ENCODE results near the gene RNASE1.

Gene RNASE1

DNA sequence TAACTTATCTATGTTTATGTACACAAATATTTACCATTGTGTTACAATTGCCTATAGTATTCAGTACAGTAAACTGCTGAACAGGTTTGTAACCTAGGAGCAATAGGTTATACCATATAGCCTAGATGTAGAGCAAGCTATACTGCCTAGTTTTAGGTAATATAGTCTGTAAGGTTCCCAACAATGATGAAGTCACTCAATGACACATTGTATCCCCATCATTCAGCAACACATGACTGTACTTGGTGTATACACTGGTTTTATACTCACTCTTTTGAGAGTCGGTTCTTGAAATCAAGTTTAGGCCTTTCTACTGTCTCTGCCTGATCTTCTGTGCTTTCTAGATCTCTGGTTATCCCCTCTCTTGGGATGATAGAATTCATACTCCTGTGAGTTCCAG is 5.5 kb downstream of the RNASE1 start:
- no peak for DNase-seq (ENCODE audit: low spot score)

DNA sequence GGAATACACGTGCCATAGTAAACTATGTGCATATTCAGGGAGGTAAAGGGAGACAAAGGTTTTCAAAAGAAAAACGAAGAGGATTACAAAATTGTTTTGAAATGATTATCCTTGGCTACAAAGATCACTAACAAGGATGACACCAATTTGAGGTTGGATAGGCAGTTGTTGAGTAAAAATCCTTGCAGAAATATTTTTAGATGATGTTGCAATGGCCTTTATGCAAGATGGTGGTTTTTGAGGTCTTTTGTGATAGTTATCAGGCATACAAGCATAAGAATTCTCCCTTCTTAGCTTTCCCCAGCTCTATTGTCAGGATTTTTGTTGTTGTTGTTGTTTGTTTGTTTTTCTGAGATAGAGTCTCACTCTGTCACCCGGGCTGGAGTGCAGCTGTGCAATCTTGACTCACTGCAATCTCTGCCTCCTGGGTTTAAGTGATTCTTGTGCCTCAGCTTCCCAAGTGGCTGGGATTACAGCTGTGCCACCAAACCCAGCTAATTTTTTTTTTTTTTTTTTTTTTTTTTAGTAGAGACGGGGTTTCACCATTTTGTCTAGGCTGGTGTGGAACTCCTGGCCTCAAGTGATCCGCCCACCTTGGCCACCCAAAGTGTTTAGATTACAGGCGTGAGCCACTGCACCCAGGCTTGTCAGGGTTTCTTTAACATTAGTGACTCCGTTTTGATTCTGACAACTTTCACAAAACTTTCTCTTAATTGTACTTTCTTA is 7.8 kb downstream of the RNASE1 start:
- TF ChIP-seq, protein P1, sequence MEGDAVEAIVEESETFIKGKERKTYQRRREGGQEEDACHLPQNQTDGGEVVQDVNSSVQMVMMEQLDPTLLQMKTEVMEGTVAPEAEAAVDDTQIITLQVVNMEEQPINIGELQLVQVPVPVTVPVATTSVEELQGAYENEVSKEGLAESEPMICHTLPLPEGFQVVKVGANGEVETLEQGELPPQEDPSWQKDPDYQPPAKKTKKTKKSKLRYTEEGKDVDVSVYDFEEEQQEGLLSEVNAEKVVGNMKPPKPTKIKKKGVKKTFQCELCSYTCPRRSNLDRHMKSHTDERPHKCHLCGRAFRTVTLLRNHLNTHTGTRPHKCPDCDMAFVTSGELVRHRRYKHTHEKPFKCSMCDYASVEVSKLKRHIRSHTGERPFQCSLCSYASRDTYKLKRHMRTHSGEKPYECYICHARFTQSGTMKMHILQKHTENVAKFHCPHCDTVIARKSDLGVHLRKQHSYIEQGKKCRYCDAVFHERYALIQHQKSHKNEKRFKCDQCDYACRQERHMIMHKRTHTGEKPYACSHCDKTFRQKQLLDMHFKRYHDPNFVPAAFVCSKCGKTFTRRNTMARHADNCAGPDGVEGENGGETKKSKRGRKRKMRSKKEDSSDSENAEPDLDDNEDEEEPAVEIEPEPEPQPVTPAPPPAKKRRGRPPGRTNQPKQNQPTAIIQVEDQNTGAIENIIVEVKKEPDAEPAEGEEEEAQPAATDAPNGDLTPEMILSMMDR (IDR thresholded peaks at IDR 0.05; ENCODE audit: extremely low read depth, missing control alignments) = no peak
- DNase-seq (ENCODE audit: low spot score) = no peak

More for the DNA sequence above, 5.5 kb downstream of the RNASE1 start:
- TF ChIP-seq, protein P1 (IDR thresholded peaks at IDR 0.05; ENCODE audit: extremely low read depth, missing control alignments) = no peak

DNA sequence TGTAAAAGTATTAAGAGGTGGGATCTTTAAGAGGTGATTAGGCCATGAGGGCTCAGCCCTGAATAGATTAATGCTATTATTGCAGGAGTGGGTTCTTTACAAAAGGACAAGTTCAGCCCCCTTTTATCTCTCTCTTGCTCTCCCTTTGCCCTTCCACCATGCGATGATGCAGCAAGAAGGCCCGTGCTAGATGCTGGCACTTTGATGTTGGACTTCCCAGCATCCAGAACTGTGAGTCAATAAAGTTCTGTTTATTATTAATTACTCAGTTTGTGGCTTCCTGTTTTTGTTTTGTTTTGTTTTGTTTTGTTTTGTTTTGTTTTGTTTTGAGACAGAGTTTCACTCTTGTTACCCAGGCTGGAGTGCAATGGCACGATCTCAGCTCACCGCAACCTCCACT is 10.1 kb downstream of the RNASE1 start:
- TF ChIP-seq, protein P1 (IDR thresholded peaks at IDR 0.05; ENCODE audit: extremely low read depth, missing control alignments) = no peak
- DNase-seq (ENCODE audit: low spot score) = no peak

DNA sequence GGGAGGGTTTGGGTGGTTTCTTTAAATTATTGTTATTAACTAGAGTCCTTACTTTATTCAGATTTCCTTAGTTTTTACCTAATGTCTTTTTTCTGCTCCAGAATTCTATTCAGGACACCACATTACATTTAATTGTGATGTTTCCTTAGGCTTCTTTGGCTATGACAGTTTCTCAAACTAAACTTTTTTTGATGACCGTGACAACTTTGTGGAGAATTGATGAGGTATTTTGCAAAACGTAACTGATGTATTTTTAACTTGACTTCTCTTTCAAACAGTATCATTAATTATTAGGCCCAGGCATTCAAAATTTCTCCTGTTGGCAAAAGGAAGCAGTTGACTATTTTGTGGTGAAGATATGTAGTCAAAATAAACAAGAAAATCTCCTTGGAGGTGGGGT is 11.0 kb downstream of the RNASE1 start:
- DNase-seq (ENCODE audit: low spot score) = no peak
- TF ChIP-seq, protein P1 (IDR thresholded peaks at IDR 0.05; ENCODE audit: extremely low read depth, missing control alignments) = no peak

DNA sequence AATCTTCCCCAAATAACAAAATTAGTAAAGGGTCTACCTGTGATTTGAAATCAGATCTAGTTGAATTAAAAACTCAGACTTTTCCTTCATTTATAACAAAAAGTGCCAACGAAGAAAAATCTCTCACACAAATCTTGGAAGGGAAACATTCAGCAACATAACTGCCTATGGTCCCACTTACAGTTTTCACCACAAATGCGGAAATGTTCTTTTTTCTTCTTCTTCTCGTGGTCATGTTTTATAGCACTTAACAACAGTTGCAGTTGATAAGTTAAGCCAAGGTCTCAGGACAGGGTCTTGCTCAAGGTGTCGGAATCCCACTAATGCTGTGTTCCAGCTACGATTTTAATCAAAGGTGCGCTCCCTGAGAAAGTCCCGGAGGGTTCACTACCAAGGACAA is 11.5 kb downstream of the RNASE1 start:
- TF ChIP-seq, protein P1 (IDR thresholded peaks at IDR 0.05; ENCODE audit: extremely low read depth, missing control alignments) = no peak
- DNase-seq (ENCODE audit: low spot score) = no peak

DNA sequence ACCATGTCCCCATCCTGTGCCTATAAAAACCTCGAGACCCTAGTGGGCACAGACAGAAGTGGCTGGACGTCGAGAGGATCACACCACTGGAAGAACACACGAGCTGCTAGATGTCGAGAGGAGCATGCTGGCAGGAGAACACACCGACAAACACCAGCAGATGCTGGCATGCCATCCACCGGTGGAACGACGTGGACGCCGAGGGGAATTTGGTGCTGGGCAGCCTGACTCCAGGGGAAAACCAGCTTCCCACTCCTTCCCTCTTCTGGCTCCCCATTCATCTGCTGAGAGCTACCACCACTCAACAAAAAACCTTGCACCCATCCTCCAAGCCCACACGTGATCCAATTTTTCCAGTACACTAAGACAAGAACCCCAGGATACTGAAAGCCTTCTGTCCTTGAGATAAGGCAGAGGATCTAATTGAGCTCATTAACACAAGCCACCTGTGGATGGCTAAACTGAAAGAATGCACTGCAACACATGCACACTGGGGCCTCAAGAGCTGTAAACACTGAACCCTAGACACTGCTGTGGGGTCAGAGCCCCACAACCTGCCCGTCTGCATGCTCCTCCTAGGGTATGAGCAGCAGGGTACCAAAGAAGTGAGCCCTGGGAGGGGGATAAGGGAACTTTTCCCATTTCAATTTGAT is 12.1 kb downstream of the RNASE1 start:
- TF ChIP-seq, protein P1 (IDR thresholded peaks at IDR 0.05; ENCODE audit: extremely low read depth, missing control alignments) = no peak
- no peak for DNase-seq (ENCODE audit: low spot score)

DNA sequence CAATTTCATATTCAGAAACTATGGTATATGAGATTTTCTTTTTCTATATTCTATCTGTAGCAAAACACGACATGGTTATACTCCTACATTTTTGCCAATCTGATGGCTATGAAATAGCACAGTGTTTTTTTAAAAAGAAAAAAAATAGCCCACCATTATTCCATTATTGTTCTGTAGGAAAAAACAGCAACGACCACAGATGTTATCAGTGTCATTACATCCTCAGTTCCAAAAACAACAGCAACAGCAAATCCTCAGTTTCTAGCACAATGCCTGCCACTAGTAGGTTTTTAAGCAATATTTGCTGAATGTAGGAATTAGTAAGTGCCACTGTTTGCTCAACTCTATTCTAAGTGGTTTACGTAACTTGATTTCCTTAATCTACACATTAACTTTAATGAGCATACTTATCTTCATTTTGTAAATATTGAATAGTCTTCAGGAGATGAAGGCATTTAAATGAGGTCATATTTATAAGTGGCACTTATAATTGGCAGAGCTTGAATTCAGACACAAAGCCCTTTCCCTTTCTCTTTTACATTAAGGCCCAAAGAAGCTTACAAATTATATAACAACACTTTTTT is 13.3 kb downstream of the RNASE1 start:
- TF ChIP-seq, protein P1 (IDR thresholded peaks at IDR 0.05; ENCODE audit: extremely low read depth, missing control alignments) = no peak
- no peak for DNase-seq (ENCODE audit: low spot score)
